VCaP (cell line): Measurements from ENCODE around the gene TMOD1.

Experiments used
- H3K27ac ChIP-seq: fragments of 450-650 bp; 2 replicates; pipeline ENCODE4 v1.5.1; 2017
- CTCF ChIP-seq: fragments of 450-650 bp; conservative IDR thresholded peaks from 2 replicates; pipeline ENCODE4 v1.5.1; 2017; ENCODE audit warnings: mild to moderate bottlenecking, moderate library complexity

The TMOD1 gene

DNA sequence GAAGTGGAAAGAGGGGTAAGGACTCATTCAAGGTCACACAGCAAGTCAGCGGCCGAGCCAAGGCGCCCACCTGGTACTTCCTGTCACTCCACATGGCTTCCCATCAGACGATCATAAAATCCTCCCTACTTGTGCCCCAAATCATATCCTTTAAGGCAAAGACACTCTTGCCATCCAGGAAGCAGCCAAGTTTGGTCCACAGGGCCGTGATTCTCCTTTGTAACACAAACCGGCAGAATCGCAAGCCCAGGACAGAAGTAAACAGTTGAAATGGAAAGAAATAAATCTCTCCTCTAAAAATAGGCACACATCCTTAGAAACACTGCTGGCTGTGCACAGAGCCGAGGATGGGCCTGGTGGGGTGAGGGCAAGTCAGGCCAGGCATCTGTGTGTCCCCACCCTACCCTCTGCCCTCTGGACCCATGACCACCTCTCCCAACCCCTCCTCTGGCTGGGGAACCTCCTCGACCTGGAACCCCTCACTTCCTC lies 30.5 kb downstream of the TMOD1 start:
- no peak for TF ChIP-seq CTCF
- no peak overlapping the region for H3K27ac ChIP-seq

DNA sequence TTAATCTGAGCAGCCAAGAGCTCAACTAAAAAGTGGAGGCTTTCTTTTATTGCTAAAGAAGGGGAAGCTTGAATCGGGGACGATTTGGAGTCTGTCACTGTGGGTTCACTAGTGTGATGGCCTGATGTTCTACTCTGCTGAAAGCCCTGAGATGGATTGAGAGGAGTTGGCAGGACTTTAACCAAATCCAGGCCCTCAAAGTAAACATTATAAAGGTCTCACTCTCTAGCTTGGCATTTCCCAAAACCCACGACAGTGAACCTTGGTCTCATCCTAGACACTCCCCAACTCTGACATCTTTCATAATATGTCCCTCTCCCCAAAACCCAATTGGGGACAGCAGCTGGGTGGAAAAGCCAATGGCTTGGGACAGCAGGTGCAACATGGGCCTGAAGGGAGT lies 32.7 kb downstream of the TMOD1 start:
- TF ChIP-seq CTCF, result no peak
- no peak overlapping the region for H3K27ac ChIP-seq

DNA sequence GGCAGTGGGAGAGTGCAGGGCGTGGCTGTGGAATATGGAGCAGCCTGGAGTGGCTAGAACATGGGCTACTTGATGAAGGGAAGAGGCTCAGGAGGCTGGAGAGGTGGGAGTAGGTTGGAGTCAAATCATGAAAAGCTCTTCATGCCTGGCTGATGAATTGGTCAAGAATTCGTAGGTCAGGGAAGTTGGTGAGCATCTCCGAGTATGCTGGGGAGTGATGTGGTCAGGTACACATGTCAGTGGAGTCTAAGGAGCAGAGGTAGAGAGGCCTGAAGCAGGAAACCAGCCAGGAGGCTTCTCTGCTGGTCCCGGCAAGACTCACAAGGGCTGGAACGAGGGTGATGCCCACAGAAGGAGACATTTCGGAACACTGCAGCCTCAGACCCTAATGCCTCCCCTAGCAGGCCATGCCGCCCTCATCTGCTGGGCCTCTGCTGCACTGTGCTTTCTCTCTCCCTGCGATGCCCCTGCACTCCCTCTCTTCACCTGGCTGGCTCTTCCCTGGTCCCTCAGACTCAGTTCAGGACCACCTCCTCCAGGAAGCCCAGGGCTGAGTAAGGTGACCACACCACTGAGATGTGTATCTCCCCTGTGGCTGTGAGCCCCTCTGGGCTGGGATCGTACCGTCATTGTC lies 33.6 kb downstream of the TMOD1 start:
- no peak for TF ChIP-seq CTCF
- no peak overlapping the region for H3K27ac ChIP-seq

DNA sequence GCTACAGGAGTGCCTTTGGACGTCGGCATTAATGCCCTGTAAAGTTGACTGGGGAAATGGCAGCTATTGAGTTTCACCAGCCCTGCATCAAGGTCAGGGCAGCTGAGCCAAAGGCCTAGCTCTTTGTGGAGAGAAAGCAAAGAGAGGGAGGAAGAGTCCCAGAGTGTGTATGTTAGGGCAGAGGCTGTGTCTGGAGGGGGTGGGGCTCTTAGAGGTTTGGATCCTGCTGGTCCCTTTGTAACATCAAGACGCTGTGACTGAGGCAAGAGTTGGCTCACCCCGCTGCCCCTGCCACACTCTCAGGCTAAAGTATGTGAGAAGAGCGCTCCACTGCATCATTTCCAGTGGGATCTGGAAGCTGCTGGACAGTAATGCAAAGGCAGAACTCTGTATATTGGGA lies 34.3 kb downstream of the TMOD1 start:
- H3K27ac ChIP-seq, result no peak overlapping the region
- TF ChIP-seq CTCF, result no peak

DNA sequence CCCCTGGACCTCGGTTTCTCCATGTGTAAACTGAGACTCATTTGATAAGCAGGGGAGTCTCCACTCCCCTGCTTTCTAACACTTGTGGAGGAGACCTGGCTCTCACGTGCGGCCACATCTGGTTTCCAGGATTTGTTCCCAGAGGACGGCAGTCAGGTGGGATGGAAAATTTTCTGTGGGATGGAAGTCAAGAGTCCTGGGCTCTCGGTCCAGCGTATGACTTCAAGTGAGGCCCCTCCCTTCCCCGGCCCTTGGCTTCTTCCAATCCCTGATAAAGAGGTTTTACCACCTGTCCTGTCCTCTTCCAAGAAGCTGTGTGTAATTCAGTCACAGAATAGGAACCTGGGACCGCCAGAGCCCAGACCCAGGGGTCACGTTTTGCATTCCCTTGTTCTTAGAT lies 35.0 kb downstream of the TMOD1 start:
- no peak overlapping the region for H3K27ac ChIP-seq
- TF ChIP-seq CTCF, result no peak

GRCh38 chr9:97543561-97543960 lies 42.1 kb downstream of the TMOD1 start:
- no peak overlapping the region for H3K27ac ChIP-seq
- no peak for TF ChIP-seq CTCF

DNA sequence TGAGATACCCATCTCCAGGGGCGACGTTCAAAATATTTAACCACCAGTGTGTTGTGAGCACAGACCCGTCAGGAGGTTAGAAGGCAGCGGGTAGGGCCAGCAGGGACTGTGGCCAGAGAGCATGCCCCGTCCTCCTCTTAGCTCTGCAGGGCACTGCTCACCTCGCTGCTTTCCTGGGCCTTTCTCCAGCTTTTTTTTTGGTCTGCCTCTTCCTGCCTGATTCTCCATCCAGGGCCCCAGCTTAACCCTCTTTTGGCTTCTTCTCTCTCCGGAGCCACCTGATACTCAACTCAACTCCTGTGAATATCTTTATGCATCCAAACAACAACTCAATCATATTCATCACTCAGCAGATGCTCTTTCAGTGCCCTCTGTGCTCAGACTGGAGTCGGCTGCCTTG lies 44.0 kb downstream of the TMOD1 start:
- no peak for TF ChIP-seq CTCF
- H3K27ac ChIP-seq, result no peak overlapping the region
